ENCODE results near the gene BPI.
A peak's percentile ranks its signal among the peaks of the same experiment; 100 is the strongest.
"Not testable (repeated sequence)": the region's sequence is repeated elsewhere in the genome, so short reads cannot be mapped to it uniquely, and the experiment has no call there.

Gene BPI

GRCh38 chr20:38304845-38305447 is 990 bp downstream of the BPI start:
- CTCF ChIA-PET: interaction anchor here (2.1 kb wide), 1 partner anchor 84 kb away, joined by 6 read pairs; no protein-coding TSS in a partner anchor
- no peak overlapping the region for H3K27ac Mint-ChIP-seq
- DNase-seq: peak; percentile 39
- H3K36me3 Mint-ChIP-seq: no peaks in the 10 kb centered on the region
- no peak overlapping the region for H3K4me3 Mint-ChIP-seq
- peaks cover 12% of the 10 kb centered on the region for H3K4me1 Mint-ChIP-seq
- H3K9me3 Mint-ChIP-seq: no peaks in the 10 kb centered on the region
- H3K27me3 Mint-ChIP-seq: peaks cover 64% of the 10 kb centered on the region

DNA sequence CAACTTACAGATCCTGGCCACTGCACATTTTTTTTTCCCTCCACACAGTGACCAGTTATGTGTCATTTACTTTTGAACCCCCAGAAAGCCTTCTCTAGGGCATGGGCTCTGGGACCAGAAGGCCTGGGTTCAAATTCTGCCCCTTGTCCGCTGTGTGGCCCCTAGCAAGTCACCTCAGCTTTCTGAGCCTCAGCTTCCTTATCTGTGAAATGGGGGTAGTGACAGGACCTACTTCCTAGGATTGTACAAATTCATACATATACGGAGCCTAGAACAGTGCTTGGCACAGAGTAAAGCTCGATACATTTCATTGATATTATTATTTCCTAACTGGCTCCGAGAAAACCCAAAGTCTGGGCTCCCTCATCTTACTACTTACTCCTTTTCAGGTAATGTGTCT is 1.6 kb downstream of the BPI start:
- CTCF ChIA-PET: interaction anchor here (2.1 kb wide), 1 partner anchor 84 kb away, joined by 6 read pairs; no protein-coding TSS in a partner anchor
- Mint-ChIP-seq H3K36me3 (no peaks in the 10 kb centered on the region), H3K9me3 (no peaks in the 10 kb centered on the region), H3K27ac (no peak overlapping the region), H3K4me1 (peaks cover 12% of the 10 kb centered on the region), H3K4me3 (no peak overlapping the region), H3K27me3 (peaks cover 62% of the 10 kb centered on the region)
- no peak for DNase-seq

DNA sequence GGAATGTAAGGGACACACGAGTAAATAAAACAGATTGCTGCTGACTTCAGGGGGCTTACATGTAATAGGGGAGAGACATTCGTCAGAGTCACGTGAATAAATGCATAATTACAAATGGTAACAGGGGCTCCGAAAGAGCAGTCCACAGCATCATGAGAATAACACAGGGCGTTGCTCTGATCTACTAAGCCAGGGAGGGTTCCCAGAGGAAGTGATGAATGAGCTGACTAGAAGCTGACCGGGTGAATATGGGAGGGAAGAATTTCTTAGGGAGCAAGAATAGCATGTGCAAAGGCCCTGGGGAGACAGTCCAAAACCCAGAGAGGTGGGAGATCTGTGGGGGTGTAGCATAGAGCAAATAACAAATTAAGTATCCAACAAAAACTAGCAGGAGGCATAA is 2.4 kb downstream of the BPI start:
- no peak overlapping the region for H3K4me3 Mint-ChIP-seq
- H3K27ac Mint-ChIP-seq: no peak overlapping the region
- H3K4me1 Mint-ChIP-seq: peaks cover 12% of the 10 kb centered on the region
- DNase-seq: no peak
- H3K27me3 Mint-ChIP-seq: peaks cover 55% of the 10 kb centered on the region
- no peaks in the 10 kb centered on the region for H3K9me3 Mint-ChIP-seq
- H3K36me3 Mint-ChIP-seq: no peaks in the 10 kb centered on the region
- CTCF ChIA-PET: interaction anchor here (0.6 to 2.1 kb wide), 2 partner anchors 85 to 353 kb away, joined by 3 to 6 read pairs; no protein-coding TSS in a partner anchor

DNA sequence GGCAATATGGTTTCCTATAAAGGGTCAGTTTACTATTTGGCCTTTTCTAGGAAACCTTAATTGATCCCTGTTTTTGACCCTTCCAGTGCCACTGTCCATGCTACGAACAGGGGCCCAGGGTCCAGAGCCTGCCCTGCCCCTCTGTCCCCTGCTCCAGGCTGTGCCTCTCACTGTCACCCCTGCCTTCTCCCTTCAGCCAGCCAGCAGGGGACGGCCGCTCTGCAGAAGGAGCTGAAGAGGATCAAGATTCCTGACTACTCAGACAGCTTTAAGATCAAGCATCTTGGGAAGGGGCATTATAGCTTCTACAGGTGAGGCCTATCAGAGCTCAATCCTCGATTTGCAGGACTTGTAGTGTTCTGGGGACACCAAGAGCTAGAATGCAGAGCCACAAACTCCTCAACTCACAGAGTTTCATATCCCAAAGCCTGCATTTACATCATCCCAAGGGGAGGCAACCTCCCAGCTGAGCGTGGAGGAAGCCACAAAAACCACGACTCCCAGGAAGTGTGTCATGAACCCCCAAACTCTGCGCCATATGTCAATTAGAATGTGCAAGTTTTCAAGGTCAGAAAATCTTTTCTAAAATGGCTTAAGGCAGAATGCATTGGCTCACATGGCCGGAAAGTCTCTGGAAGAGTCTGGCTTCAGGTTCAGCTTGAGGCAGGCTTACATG is 3.6 kb downstream of the BPI start:
- H3K27me3 Mint-ChIP-seq: peaks cover 51% of the 10 kb centered on the region
- no peaks in the 10 kb centered on the region for H3K9me3 Mint-ChIP-seq
- H3K4me3 Mint-ChIP-seq: no peak overlapping the region
- CTCF ChIA-PET: no interaction called here
- DNase-seq: no peak
- H3K36me3 Mint-ChIP-seq: no peaks in the 10 kb centered on the region
- H3K4me1 Mint-ChIP-seq: peaks cover 12% of the 10 kb centered on the region
- H3K27ac Mint-ChIP-seq: no peak overlapping the region

DNA sequence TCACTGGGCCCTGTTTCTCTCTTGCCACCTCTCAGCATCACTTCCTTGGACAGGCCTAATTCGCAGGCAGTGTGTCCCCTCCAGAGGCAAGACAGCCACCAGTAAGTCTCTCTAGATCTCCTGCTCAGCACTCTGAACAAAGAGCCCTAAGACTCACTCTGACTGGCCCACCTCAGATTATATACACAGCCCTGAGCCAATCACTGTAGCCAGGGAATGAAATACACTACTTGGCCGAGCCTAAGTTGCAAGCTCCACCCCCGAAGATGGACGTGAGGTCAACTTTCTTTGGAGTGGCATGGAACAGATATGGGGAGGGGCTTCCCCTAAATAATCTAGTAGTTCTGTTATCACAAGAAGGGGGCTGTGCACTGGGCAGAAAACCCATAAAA is 4.1 kb downstream of the BPI start:
- Mint-ChIP-seq H3K4me3 (no peak overlapping the region), H3K27ac (no peak overlapping the region), H3K4me1 (peaks cover 12% of the 10 kb centered on the region), H3K9me3 (no peaks in the 10 kb centered on the region), H3K27me3 (peaks cover 47% of the 10 kb centered on the region), H3K36me3 (no peaks in the 10 kb centered on the region)
- no peak for DNase-seq
- CTCF ChIA-PET: no interaction called here

- CTCF ChIA-PET: no interaction called here
- Mint-ChIP-seq H3K36me3 (no peaks in the 10 kb centered on the region), H3K4me3 (no peak overlapping the region), H3K27ac (no peak overlapping the region), H3K27me3 (peaks cover 43% of the 10 kb centered on the region), H3K9me3 (no peaks in the 10 kb centered on the region), H3K4me1 (peaks cover 9% of the 10 kb centered on the region)
- no peak for DNase-seq
Measured at GRCh38 chr20:38308447-38308846, 4.5 kb downstream of the BPI start.

DNA sequence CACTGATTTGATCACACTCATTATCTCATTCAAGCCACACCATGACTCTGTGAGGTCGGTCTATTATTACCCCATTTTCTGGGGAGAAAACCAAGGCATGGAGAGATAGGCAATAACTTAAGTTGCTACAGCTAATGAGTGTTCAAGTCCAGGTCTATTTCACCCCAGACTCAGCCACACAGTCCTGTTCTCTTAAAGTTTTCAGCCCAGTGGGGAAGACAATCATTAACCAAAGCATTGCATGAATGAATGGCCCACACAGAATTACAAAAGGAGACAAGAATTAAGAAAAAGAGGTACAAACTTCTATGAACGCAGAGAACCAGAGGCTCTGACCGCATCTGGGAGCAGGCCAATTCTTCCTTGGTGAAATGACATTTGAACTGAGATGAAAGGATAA is 7.1 kb downstream of the BPI start:
- Mint-ChIP-seq H3K9me3 (no peaks in the 10 kb centered on the region), H3K4me3 (no peak overlapping the region), H3K27ac (no peak overlapping the region), H3K27me3 (peaks cover 21% of the 10 kb centered on the region), H3K4me1 (peaks cover 2% of the 10 kb centered on the region), H3K36me3 (no peaks in the 10 kb centered on the region)
- CTCF ChIA-PET: no interaction called here
- no peak for DNase-seq

DNA sequence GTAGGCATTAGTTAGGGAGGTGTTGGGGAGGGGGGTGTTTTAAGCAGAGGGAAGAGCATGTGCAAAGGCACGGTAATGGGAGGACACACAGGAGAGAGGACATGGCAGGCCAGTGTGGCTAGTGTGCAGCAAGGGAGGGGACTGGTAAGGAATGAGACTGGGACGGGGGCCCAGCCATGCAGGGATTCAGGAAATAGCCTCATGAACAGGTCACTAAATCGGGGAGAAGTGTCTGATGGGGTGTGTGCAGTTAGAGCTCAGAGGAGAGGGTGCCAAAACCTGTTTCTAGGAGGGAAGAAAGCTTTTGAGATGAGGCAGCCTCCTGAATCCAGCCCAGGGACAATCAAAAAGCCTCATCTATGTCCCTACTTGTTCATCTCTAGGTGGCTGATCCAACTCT is 7.5 kb downstream of the BPI start:
- H3K27me3 Mint-ChIP-seq: peaks cover 25% of the 10 kb centered on the region
- H3K36me3 Mint-ChIP-seq: no peaks in the 10 kb centered on the region
- no peak for DNase-seq
- H3K4me1 Mint-ChIP-seq: peaks cover 2% of the 10 kb centered on the region
- no peaks in the 10 kb centered on the region for H3K9me3 Mint-ChIP-seq
- H3K4me3 Mint-ChIP-seq: no peak overlapping the region
- H3K27ac Mint-ChIP-seq: no peak overlapping the region
- CTCF ChIA-PET: no interaction called here

DNA sequence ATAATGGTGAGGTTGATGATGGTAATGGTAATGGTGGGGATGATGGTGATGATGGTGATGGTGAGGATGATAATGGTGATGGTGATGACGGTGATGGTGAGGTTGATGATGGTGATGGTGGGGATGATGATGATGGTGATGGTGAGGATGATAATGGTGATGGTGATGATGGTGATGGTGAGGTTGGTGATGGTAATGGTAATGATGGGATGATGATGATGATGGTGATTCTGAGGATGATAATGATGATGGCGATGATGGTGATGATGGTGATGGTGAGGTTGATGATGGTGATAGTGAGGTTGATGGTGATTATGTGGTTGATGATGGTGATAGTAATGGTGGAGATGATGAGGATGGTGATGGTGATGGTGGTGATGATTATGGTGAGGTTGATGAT is 9.7 kb downstream of the BPI start:
- no peaks in the 10 kb centered on the region for H3K9me3 Mint-ChIP-seq
- H3K27ac Mint-ChIP-seq: no peak overlapping the region
- H3K4me3 Mint-ChIP-seq: no peak overlapping the region
- no peak for DNase-seq
- H3K4me1 Mint-ChIP-seq: no peaks in the 10 kb centered on the region
- CTCF ChIA-PET: no interaction called here
- H3K27me3 Mint-ChIP-seq: peaks cover 21% of the 10 kb centered on the region
- H3K36me3 Mint-ChIP-seq: no peaks in the 10 kb centered on the region

DNA sequence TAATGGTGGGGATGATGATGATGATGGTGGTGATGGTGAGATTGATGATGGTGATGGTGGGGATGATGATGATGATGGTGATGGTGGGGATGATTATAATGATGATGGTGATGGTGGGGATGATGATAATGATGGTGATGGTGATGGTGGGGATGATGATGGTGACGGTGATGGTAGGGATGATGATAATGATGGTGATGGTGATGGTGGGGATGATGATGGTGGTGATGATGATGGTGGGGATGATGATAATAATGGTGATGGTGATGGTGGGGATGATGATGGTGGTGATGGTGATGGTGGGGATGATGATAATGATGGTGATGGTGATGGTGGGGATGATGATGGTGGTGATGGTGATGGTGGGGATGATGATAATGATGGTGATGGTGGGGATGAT is 10.4 kb downstream of the BPI start:
- CTCF ChIA-PET, DNase-seq, H3K27ac Mint-ChIP-seq, H3K9me3 Mint-ChIP-seq, H3K4me1 Mint-ChIP-seq, H3K4me3 Mint-ChIP-seq, H3K36me3 Mint-ChIP-seq: not testable (repeated sequence)
- peaks cover 21% of the 10 kb centered on the region for H3K27me3 Mint-ChIP-seq

DNA sequence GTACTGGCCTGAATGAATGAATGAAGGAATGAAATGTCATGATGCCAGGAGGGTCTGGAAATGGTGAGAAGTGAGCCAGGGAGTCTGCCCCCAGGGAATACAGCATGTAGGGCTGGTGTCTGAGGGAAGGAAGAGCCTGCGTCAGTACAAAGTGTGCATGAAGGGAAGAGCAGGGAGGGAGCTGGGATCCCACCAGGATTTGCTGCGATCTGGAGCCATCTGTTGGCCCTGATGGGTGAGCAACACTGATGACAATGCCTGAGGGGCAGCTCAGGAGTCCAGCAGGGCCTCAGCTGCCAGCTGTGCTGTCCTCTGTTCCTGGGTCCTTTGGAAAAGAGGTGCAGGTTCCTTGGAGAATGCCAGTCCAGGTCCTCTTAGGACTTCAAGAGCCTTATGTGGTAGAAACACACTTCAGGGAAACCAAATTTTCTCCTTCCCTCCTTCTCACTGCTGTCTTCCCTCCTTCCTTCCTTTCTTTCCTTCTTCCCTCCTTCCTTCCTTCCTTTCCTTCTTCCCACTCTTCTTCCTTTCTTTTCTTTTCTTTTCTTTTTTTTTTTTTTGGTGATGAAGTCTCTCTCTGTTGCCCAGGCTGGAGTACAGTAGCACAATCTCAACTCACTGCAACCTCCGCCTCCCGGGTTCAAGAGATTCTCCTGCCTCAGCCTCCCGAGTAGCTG is 11.5 kb downstream of the BPI start:
- Mint-ChIP-seq H3K27me3 (peaks cover 26% of the 10 kb centered on the region), H3K9me3 (no peaks in the 10 kb centered on the region), H3K4me1 (no peaks in the 10 kb centered on the region), H3K36me3 (no peaks in the 10 kb centered on the region), H3K27ac (no peak overlapping the region), H3K4me3 (no peak overlapping the region)
- CTCF ChIA-PET: no interaction called here
- no peak for DNase-seq

DNA sequence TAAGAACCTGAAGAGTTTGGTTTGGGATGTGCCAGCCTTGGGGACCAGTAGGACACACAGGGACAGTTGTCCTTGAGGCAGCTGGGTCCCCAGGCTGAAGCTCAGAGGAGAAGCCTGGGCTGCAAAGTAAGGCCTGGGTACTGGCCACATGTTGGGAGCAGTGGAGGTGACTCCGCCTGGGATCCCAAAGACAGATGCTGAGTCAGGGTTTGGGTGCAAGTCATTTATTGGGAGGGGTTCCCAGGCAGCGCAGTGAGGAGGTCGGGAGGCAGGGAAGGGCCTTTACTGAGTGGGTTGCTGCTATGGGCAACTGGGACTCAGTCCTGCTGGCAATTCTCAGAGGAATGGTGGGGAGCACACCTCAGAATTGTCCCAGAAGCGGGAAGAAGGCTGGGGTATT is 12.4 kb downstream of the BPI start:
- no peaks in the 10 kb centered on the region for H3K4me1 Mint-ChIP-seq
- no peak overlapping the region for H3K27ac Mint-ChIP-seq
- peaks cover 27% of the 10 kb centered on the region for H3K27me3 Mint-ChIP-seq
- CTCF ChIA-PET: no interaction called here
- H3K36me3 Mint-ChIP-seq: no peaks in the 10 kb centered on the region
- DNase-seq: no peak
- H3K9me3 Mint-ChIP-seq: no peaks in the 10 kb centered on the region
- H3K4me3 Mint-ChIP-seq: no peak overlapping the region

DNA sequence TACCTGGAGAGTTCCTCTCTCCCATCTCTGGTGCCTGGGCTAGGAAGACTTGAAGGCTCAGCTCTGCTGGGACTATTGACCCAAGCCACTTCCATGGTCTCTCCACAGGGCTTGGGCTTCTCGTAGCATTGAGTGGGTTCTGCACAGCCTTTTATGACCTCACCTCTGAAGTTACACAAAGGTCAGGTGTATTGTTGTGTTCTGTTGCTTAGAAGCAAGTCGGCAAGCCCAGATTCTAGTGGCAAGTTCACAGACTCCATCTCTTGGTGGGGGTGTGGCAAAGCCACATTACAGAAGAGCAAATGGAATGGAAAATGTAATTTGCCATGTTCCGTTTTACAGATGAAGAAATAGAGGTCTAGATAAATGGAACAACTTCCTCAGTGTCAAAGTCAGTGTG is 13.5 kb downstream of the BPI start:
- Mint-ChIP-seq H3K27ac (no peak overlapping the region), H3K27me3 (peaks cover 20% of the 10 kb centered on the region), H3K4me1 (no peaks in the 10 kb centered on the region), H3K9me3 (no peaks in the 10 kb centered on the region), H3K36me3 (no peaks in the 10 kb centered on the region), H3K4me3 (no peak overlapping the region)
- no peak for DNase-seq
- CTCF ChIA-PET: no interaction called here

DNA sequence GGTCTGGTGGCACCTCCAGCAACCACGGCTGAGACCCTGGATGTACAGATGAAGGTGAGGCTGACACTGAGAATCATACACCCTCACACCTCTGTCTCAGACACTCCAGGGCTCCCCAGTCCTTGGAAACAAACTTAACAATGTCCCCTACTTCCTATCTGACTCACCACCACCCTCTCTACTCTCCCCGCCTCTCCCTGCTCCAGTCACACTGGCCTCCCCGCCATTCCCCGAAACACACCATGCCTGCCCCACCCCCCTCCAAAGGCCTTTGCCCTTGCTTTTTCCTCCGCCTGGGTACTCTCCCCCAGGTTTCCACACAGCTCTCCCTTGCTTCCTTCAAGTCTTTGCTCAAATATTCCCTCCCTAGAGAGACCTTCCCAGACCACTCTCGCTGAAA is 16.3 kb downstream of the BPI start:
- no peaks in the 10 kb centered on the region for H3K36me3 Mint-ChIP-seq
- H3K27me3 Mint-ChIP-seq: peaks cover 36% of the 10 kb centered on the region
- no peak overlapping the region for H3K4me3 Mint-ChIP-seq
- CTCF ChIA-PET: interaction anchor here (0.7 kb wide), 1 partner anchor 36 kb away, joined by 3 read pairs; no protein-coding TSS in a partner anchor
- DNase-seq: no peak
- H3K4me1 Mint-ChIP-seq: no peaks in the 10 kb centered on the region
- no peaks in the 10 kb centered on the region for H3K9me3 Mint-ChIP-seq
- H3K27ac Mint-ChIP-seq: no peak overlapping the region
